ENCODE data around the gene TTC21A. TPM values are rescaled to one million over a fixed set of nuclear protein-coding genes. Genes with fewer than 3 reads are reported as not detected.

The TTC21A gene
- total and polyA plus RNA-seq, 8 donors, result 3.1 to 31.3 (median 6.1) TPM

GRCh38 chr3:39186692-39187151, 79.2 kb downstream of the TTC21A start:
- ATAC-seq (no peak), FAIRE-seq (no peak), DNase-seq (no peak)
- Histone ChIP-seq H3K4me3 (no peak overlapping the region), H3K27me3 (no peaks in the 10 kb centered on the region), H3K27ac (no peak overlapping the region), H3K9me3 (no peaks in the 10 kb centered on the region), H3K36me3 (no peaks in the 10 kb centered on the region), H3K4me1 (peaks cover 0 to 8% (median 0%) of the 10 kb centered on the region in 3 donors)
- WGBS, 2 donors, result 87 to 92% methylated on average over 11 of the region's 11 CpGs
- intact Hi-C loops (cut with DNase I), result loop anchor here in 2 of 3 donors (5.0 to 10.0 kb wide), 2 partner anchors 72 to 106 kb away; no protein-coding TSS in a partner anchor
- TF ChIP-seq CTCF (IDR thresholded peaks at IDR 0.05), result no peak

DNA sequence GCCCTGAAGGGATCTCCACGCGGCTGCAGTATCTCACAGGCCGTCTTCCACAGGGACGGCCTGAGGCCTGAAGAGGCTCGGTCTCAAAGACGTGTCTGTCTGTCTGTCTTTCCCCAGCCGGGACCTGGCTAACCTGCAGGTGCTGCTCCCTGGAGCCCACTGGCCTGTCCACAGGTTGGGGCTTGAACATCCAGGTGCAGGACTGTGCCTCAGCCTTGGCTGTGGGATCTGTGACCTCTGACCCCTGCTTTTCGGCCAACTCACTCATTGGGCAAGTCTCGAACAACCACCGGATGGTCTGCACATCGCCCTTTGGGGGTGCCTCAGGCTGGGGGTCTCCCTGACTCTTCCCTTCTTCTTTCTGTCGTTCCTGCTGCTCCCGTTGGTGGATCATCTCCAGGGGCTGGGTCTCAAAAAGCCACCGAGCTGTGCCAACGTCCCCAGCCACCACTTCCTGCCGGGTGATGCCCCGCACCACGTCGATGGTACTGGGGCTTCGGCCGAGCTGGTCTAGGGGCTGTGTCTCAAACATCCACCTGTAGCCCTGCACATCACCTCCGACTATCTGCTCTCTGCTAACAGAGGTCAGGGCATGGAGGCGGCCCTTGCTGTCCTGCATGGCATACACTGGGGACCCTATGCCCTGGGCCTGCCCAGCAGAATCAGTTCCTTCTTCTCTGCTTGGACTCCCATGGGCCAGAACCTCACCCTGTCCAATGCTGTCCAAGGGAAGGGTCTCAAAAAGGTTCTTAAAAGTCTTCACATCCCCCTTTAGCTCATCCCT, 80.1 kb downstream of the TTC21A start:
- Histone ChIP-seq H3K4me3 (no peak overlapping the region), H3K27ac (no peak overlapping the region), H3K4me1 (peaks cover 0 to 4% (median 0%) of the 10 kb centered on the region in 3 donors), H3K9me3 (no peaks in the 10 kb centered on the region), H3K36me3 (no peaks in the 10 kb centered on the region), H3K27me3 (no peaks in the 10 kb centered on the region)
- FAIRE-seq (no peak), DNase-seq (peak in 1 of 6 donors; percentile 7), ATAC-seq (no peak)
- intact Hi-C loops (cut with DNase I), result loop anchor here in 2 of 3 donors (5.0 to 10.0 kb wide), 2 partner anchors 73 to 105 kb away; no protein-coding TSS in a partner anchor
- TF ChIP-seq CTCF (IDR thresholded peaks at IDR 0.05), result no peak
- WGBS, 2 donors, result 84 to 88% methylated on average over 23 of the region's 23 CpGs

Small RNA genes lying within 50 kb of the gene (microRNA-seq; reads per million reads assigned to microRNA genes)
- 0 to 0.39 reads per million in 2 donors for gene MIR6822

Other genes starting within 250 kb of the TTC21A start
- gene SCN11A, start 55.7 kb upstream of the TTC21A start, total RNA-seq, result under 1 TPM in 5 of 6 donors, not detected in 1; 0.03 to 0.16 (median 0.03) TPM
- under 1 TPM; 0.04 to 0.09 TPM for gene SCN11A, start 55.7 kb upstream of the TTC21A start, polyA plus RNA-seq
- 10 to 100 TPM; 13.4 to 25.8 (median 16.6) TPM for gene WDR48, start 55.7 kb upstream of the TTC21A start, total RNA-seq
- 10 to 100 TPM in 1 of 2 donors, 1 to 10 TPM in 1; 6.3 to 14.7 TPM for gene WDR48, start 55.7 kb upstream of the TTC21A start, polyA plus RNA-seq
- 10 to 100 TPM; 25.9 to 48.6 (median 31.6) TPM for gene GORASP1, start 53 bp upstream of the TTC21A start, total RNA-seq
- gene GORASP1, start 53 bp upstream of the TTC21A start, polyA plus RNA-seq, result 10 to 100 TPM; 56.2 to 79.6 TPM
- gene CSRNP1, start 45.9 kb downstream of the TTC21A start, total RNA-seq, result 10 to 100 TPM in 5 of 6 donors, 1 to 10 TPM in 1; 9.0 to 29.2 (median 13.4) TPM
- 10 to 100 TPM; 20.3 to 31.4 TPM for gene CSRNP1, start 45.9 kb downstream of the TTC21A start, polyA plus RNA-seq
- gene XIRP1, start 84.9 kb downstream of the TTC21A start, total RNA-seq, result under 1 TPM in 2 of 6 donors, not detected in 4; 0.09 to 0.43 TPM
- under 1 TPM; 0.08 to 0.14 TPM for gene XIRP1, start 84.9 kb downstream of the TTC21A start, polyA plus RNA-seq
- 10 to 100 TPM in 1 of 6 donors, 1 to 10 TPM in 4, under 1 TPM in 1; 0.23 to 13.0 (median 1.6) TPM for gene CX3CR1, start 172.4 kb downstream of the TTC21A start, total RNA-seq
- gene CX3CR1, start 172.4 kb downstream of the TTC21A start, polyA plus RNA-seq, result under 1 TPM; 0.08 to 0.14 TPM
- gene CCR8, start 222.0 kb downstream of the TTC21A start, total RNA-seq, result not detected
- gene CCR8, start 222.0 kb downstream of the TTC21A start, polyA plus RNA-seq, result not detected